Prostate gland (tissue), 2 donors: ENCODE data around the gene REG4. TPM values are rescaled to one million over a fixed set of nuclear protein-coding genes. Genes with fewer than 3 reads are reported as not detected.

Experiments
- DNase-seq: peaks from one replicate; pipeline ENCODE4 v3.0.0-alpha.2; 2019; ENCODE audit warnings: low spot score
- H3K27ac ChIP-seq, 2 donors: fragments of 200-600 bp; sonication (generic); 2 replicates each; pipeline ENCODE4 v1.5.1; 2017 to 2019
- H3K27me3 ChIP-seq: fragments of 200-600 bp; sonication (generic); replicated peaks from 2 replicates; pipeline ENCODE4 v1.5.1; 2019; ENCODE audit not compliant: insufficient read depth
- H3K36me3 ChIP-seq, 2 donors: fragments of 200-600 bp; sonication (generic); 1 replicate in 1 of 2; 2 replicates in 1 of 2; pipeline versions ENCODE4 v1.5.1 to v1.8.1; 2017 to 2019
- H3K4me1 ChIP-seq: fragments of 200-600 bp; sonication (generic); replicated peaks from 2 replicates; pipeline ENCODE4 v1.5.1; 2019
- H3K4me3 ChIP-seq, 2 donors: fragments of 200-600 bp; sonication (generic); 2 replicates each; pipeline ENCODE4 v1.5.1; 2017 to 2019
- H3K9me3 ChIP-seq: fragments of 200-600 bp; sonication (generic); 2 replicates; pipeline ENCODE4 v1.5.1; 2017
- POLR2A ChIP-seq: fragments of 450-650 bp; IDR thresholded peaks from one replicate; pipeline ENCODE4 v1.6.1; 2016; ENCODE audit warnings: antibody characterized with exemption, mild to moderate bottlenecking
- POLR2AphosphoS5 ChIP-seq: sonication (generic); formaldehyde crosslinking; IDR thresholded peaks from one replicate; pipeline ENCODE4 v1.6.1; 2017; ENCODE audit warnings: antibody characterized with exemption
- WGBS: methylation state at CpG from one replicate; pipeline ENCODE4 v1.1.5; 2018; 5-methylcytosine and 5-hydroxymethylcytosine counted together
- intact Hi-C: fragments of 100-400 bp; cut with DNase I; formaldehyde crosslinking; loops from one replicate; pipeline ENCODE4 v1.14.2; 2022
- total RNA-seq, 2 donors: library from RNA; depleted of rRNA; stranded (reverse); fragments of >200 nt; gene quantifications; one replicate each; pipeline ENCODE4 v1.1.0, GENCODE V29; 2016
- TF ChIP-seq, protein P1 (sequence below), 4 experiments: fragments of 200-600 bp in 2 of 4; fragments of 450-650 bp in 2 of 4; sonication (generic) in 2 of 4; IDR thresholded peaks; 1 replicate in 3 of 4; 2 replicates in 1 of 4; pipeline ENCODE4 v1.5.1; 2016 to 2019; ENCODE audit warnings: antibody characterized with exemption in 4 of 4, mild to moderate bottlenecking in 2 of 4, moderate library complexity in 2 of 4

Gene REG4
- total RNA-seq, 2 donors from 2014 or later: 0.62 to 2.0 TPM

DNA sequence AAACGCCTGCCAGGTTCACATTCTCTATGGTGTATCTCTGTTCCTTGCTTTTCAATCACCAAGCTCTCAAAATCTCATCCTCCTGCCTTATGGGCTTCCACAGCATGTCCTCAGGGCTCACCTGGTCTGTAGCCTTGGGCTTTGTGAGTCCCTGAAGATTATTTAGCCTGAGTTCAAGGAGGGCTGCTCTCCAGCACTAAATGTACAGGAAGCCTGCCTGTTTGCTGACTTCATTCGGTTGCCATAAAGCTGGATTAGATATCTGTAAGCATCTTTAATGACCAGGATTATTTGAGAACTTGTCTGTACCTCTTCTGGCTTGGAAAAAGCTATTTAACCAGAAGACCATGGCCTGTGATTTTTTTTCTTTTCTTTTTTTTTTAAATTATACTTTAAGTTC is 6.9 kb upstream of the REG4 start:
- Histone ChIP-seq H3K27me3 (no peaks in the 10 kb centered on the region), H3K4me3 (no peak overlapping the region), H3K4me1 (no peaks in the 10 kb centered on the region), H3K9me3 (no peaks in the 10 kb centered on the region), H3K36me3 (no peaks in the 10 kb centered on the region), H3K27ac (no peak overlapping the region)
- 83% methylated on average over 2 of the region's 2 CpGs for WGBS
- TF ChIP-seq, protein P1, sequence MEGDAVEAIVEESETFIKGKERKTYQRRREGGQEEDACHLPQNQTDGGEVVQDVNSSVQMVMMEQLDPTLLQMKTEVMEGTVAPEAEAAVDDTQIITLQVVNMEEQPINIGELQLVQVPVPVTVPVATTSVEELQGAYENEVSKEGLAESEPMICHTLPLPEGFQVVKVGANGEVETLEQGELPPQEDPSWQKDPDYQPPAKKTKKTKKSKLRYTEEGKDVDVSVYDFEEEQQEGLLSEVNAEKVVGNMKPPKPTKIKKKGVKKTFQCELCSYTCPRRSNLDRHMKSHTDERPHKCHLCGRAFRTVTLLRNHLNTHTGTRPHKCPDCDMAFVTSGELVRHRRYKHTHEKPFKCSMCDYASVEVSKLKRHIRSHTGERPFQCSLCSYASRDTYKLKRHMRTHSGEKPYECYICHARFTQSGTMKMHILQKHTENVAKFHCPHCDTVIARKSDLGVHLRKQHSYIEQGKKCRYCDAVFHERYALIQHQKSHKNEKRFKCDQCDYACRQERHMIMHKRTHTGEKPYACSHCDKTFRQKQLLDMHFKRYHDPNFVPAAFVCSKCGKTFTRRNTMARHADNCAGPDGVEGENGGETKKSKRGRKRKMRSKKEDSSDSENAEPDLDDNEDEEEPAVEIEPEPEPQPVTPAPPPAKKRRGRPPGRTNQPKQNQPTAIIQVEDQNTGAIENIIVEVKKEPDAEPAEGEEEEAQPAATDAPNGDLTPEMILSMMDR (IDR thresholded peaks at IDR 0.05): no peak
- TF ChIP-seq POLR2A (no peak), POLR2AphosphoS5 (no peak)
- intact Hi-C loops: no loop called here
- DNase-seq: no peak

DNA sequence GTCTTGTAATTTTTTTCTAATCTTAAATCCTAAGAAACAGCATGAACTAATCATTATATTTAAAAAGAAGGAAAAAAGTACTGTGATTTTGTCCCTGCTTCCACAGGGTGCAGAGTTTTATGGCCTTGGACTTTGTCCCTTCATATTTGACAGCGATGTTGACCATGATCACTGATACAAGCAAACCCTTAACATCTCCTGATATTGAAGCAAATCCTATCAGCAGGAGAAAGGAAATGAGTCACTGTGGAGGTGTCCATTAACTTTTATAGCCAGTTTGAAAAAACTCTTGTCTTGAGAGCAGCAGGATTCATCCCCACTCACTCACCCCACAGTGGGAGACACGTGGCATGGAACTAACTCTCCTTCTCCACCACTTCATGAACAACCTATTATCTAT is 5.1 kb upstream of the REG4 start:
- DNase-seq: no peak
- 77% methylated on average over 2 of the region's 2 CpGs for WGBS
- intact Hi-C loops: no loop called here
- Histone ChIP-seq H3K27me3 (no peaks in the 10 kb centered on the region), H3K4me3 (no peak overlapping the region), H3K36me3 (no peaks in the 10 kb centered on the region), H3K4me1 (no peaks in the 10 kb centered on the region), H3K9me3 (no peaks in the 10 kb centered on the region), H3K27ac (no peak overlapping the region)
- no peak for TF ChIP-seq POLR2AphosphoS5
- TF ChIP-seq, protein P1 (IDR thresholded peaks at IDR 0.05): no peak
- TF ChIP-seq POLR2A: no peak

DNA sequence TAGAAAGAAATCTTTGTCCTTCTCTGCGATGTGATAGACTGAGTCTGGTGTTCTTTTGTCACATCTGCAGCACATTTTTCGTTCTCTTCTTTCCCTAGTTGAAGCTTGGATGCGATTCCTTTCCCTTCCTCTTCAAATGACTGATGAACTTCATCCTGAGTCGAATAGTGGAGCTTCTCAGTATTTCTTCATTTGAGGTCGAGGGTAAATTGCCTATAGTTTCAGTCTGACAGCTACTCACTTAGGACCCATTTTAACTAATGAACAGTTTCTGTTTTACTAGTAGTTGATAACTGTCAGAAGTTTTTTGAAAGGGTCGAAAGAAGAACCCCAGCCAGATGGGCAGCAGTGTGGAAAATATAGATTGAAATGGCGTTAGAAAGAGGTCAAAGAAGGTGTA is 4.7 kb upstream of the REG4 start:
- intact Hi-C loops: no loop called here
- WGBS: 81% methylated on average over 7 of the region's 7 CpGs

DNA sequence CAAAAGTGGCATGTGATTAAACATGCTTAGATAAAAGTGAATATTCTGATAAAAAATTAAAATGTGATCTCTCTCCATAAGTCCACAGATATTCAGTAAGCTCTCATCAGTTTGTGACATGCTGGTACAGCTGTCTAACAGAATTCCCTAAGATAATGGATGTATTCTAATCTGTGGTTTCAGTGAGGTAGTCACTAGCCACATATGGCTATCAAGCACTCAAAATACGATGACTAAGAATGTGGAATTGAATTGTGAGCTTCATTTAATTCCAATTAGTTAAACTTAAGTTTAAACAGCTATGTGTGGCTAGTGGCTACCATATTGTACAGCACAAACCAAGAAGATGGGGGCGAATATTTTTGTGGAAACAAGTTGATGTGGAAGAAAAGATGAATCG is 4.1 kb upstream of the REG4 start:
- WGBS: 87% methylated on average over 3 of the region's 3 CpGs
- H3K4me1 ChIP-seq: no peaks in the 10 kb centered on the region
- intact Hi-C loops: no loop called here

More for the DNA sequence above, 4.7 kb upstream of the REG4 start:
- no peak for TF ChIP-seq POLR2AphosphoS5
- no peak overlapping the region for H3K27ac ChIP-seq
- H3K4me3 ChIP-seq: no peak overlapping the region
- no peaks in the 10 kb centered on the region for H3K9me3 ChIP-seq
- H3K27me3 ChIP-seq: no peaks in the 10 kb centered on the region
- no peak for DNase-seq
- H3K36me3 ChIP-seq: no peaks in the 10 kb centered on the region
- H3K4me1 ChIP-seq: no peaks in the 10 kb centered on the region

DNA sequence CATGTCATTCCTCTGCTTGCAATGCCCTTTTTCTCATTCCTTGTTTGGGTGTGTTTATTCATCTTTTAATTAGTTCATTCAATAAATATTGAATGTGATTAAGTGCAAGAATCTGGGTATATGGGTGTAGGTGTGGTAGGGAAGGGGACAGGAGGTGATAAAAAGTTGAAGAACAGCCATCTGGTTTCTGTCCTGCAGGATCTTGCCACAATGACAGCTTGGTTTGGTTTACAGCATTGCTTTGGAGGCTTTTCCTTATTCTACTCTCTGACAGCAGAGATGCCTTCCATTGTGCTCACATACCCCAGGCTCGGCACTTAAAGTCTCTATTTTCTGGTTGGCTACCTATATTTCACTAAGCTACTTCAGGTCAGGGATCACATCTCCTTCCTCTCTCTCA is 3.0 kb upstream of the REG4 start:
- intact Hi-C loops: no loop called here

More for the DNA sequence above, 4.1 kb upstream of the REG4 start:
- Histone ChIP-seq H3K27me3 (no peaks in the 10 kb centered on the region), H3K27ac (no peak overlapping the region), H3K9me3 (no peaks in the 10 kb centered on the region), H3K36me3 (no peaks in the 10 kb centered on the region), H3K4me3 (no peak overlapping the region)
- no peak for DNase-seq
- TF ChIP-seq POLR2A (no peak), POLR2AphosphoS5 (no peak)
- TF ChIP-seq, protein P1 (IDR thresholded peaks at IDR 0.05): no peak

More for the DNA sequence above, 3.0 kb upstream of the REG4 start:
- H3K9me3 ChIP-seq: no peaks in the 10 kb centered on the region
- H3K36me3 ChIP-seq: no peaks in the 10 kb centered on the region
- 55% methylated on average over 1 of the region's 1 CpG for WGBS
- H3K27ac ChIP-seq: no peak overlapping the region
- no peak overlapping the region for H3K4me3 ChIP-seq
- H3K4me1 ChIP-seq: no peaks in the 10 kb centered on the region
- TF ChIP-seq POLR2A (no peak), POLR2AphosphoS5 (no peak)
- TF ChIP-seq, protein P1 (IDR thresholded peaks at IDR 0.05): no peak
- DNase-seq: no peak
- no peaks in the 10 kb centered on the region for H3K27me3 ChIP-seq
